Kidney (tissue), 14 donors: ENCODE results near the gene SCCPDH. TPM values are rescaled to one million over a fixed set of nuclear protein-coding genes. Genes with fewer than 3 reads are reported as not detected.

Experiments
- DNase-seq, 5 donors: peaks; one replicate each; pipeline ENCODE4 v3.0.0-alpha.2; 2013 to 2020
- FAIRE-seq: peaks from 2 replicates; lab custom pipeline; 2012; peaks lifted over from hg19 to GRCh38; lab: Jason Lieb, UNC
- H3K27ac ChIP-seq, 2 donors: one replicate each; pipeline ENCODE4 v1.7.0; 2013; ENCODE audit warnings: low read depth in 2 of 2, low read length in 2 of 2, inconsistent platforms in 1 of 2
- H3K27me3 ChIP-seq: one replicate; pipeline ENCODE4 v1.7.1; 2013; ENCODE audit warnings: low read length, inconsistent platforms; ENCODE audit not compliant: control insufficient read depth, insufficient read depth
- H3K36me3 ChIP-seq, 3 donors: one replicate each; pipeline versions ENCODE4 v1.7.0 to v1.7.1; 2013; ENCODE audit warnings: low read length in 3 of 3, control low read depth in 1 of 3, inconsistent platforms in 1 of 3; ENCODE audit not compliant: insufficient read depth in 3 of 3, control insufficient read depth in 2 of 3
- H3K4me1 ChIP-seq, 3 donors: one replicate each; pipeline versions ENCODE4 v1.7.0 to v1.7.1; 2013; ENCODE audit warnings: low read length in 3 of 3, inconsistent platforms in 1 of 3, low read depth in 1 of 3; ENCODE audit not compliant: control insufficient read depth in 2 of 3, insufficient read depth in 2 of 3
- H3K4me3 ChIP-seq, 3 donors: one replicate each; pipeline versions ENCODE4 v1.7.0 to v1.8.1; 2013; ENCODE audit warnings: low read length in 3 of 3, control low read depth in 1 of 3, inconsistent platforms in 1 of 3
- H3K9ac ChIP-seq, 3 donors: one replicate each; pipeline versions ENCODE4 v1.7.0 to v1.7.1; 2013; ENCODE audit warnings: low read length in 3 of 3, control low read depth in 1 of 3, inconsistent platforms in 1 of 3
- H3K9me3 ChIP-seq, 3 donors: one replicate each; pipeline versions ENCODE4 v1.7.0 to v1.7.1; 2013; ENCODE audit warnings: low read length in 3 of 3, control low read depth in 1 of 3, inconsistent platforms in 1 of 3; ENCODE audit not compliant: control insufficient read depth in 2 of 3, insufficient read depth in 1 of 3
- CTCF ChIP-seq: IDR thresholded peaks from 3 replicates; pipeline ENCODE4 v1.5.1; 2012; ENCODE audit warnings: mild to moderate bottlenecking, moderate library complexity, borderline replicate concordance; ENCODE audit not compliant: insufficient read depth; ENCODE audit errors: extremely low read depth
- intact Hi-C: fragments of 100-400 bp; cut with DNase I; formaldehyde crosslinking; loops from one replicate; pipeline ENCODE4 v1.11.1; 2022
- polyA plus RNA-seq: library from polyadenylated mRNA; stranded (reverse); fragments of 350-450 nt; fragmentation: Illumina TruSeq; extraction: RNeasy Lipid Tissue Mini Kit (QIAGEN cat#74804); gene quantifications from one replicate; pipeline ENCODE4 v1.2.3, GENCODE V29; 2014; ENCODE audit warnings: low read depth, low replicate concordance; ENCODE audit not compliant: insufficient read depth
- total RNA-seq: library from RNA; stranded (reverse); fragmentation: NEBNext Ultra II Directional; extraction: Animal tissue kit (Norgen Biotek cat#: 25700); gene quantifications from one replicate; pipeline ENCODE4 v1.2.1, GENCODE V29; 2021
- donor health status: control.
- donor health status: control.
- donor health status: control.
- donor health status: control.
- donor health status: control.
- donor health status: DM: yes; HTN: yes; CAD: no.
- donor health status: Normal renal cell carcinoma (clear cell type).

The SCCPDH gene
- total and polyA plus RNA-seq, 2 donors from 2014 or later = 37.2 to 48.6 TPM

DNA sequence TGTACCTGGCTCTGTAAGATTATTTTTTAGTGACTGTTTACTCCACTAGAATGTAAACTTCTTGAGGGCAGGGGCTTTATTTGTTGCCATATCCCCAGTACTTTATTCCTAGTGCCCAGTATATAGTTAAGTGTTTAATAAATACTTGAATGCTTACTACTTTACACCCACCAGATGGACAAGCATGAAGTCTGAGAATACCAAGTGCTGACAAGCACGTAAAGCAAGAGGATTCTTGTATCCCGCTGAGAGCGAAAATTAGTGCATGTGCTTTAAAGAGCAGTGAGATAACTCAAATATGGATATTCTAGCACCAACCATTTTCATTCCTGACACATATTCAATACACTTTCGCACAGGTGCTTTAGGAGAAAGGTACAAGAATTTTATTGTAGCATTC lies 1.5 kb upstream of the SCCPDH start:
- H3K4me3 ChIP-seq = no peak overlapping the region
- intact Hi-C loops = no loop called here
- no peaks in the 10 kb centered on the region for H3K27me3 ChIP-seq
- FAIRE-seq (no peak), DNase-seq (no peak)
- no peak overlapping the region for H3K9ac ChIP-seq
- H3K4me1 ChIP-seq = peaks cover 0 to 4% (median 3%) of the 10 kb centered on the region in 3 donors
- H3K36me3 ChIP-seq = peaks cover 0 to 4% (median 2%) of the 10 kb centered on the region in 3 donors
- no peaks in the 10 kb centered on the region for H3K9me3 ChIP-seq
- no peak for TF ChIP-seq CTCF
- H3K27ac ChIP-seq = no peak overlapping the region

GRCh38 chr1:246724731-246725095 lies 504 bp downstream of the SCCPDH start:
- H3K9me3 ChIP-seq = no peaks in the 10 kb centered on the region
- no peak for FAIRE-seq

DNA sequence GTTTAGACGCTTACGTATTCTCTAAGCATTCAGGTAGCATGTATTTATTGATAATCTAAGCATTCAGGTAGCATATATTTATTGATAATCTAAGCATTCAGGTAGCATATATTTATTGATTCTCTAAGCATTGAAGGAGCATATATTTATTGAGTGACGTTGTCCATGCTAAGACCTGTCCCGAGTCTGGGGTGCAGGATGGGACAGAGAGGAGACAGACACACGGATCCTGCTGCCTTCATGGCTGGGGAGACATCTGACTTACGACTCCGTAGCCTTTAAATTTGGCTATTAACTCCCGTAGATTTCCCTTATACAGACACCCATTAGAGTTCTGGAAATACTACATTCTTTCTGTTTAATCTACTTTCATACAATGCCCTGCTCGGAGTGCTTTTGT lies 982 bp downstream of the SCCPDH start:
- H3K9me3 ChIP-seq = no peaks in the 10 kb centered on the region
- TF ChIP-seq CTCF = no peak
- peaks cover 3 to 7% (median 7%) of the 10 kb centered on the region in 3 donors for H3K36me3 ChIP-seq
- intact Hi-C loops = no loop called here
- DNase-seq (peak in 1 of 5 donors; percentile 16), FAIRE-seq (no peak)
- peaks cover 0 to 4% (median 3%) of the 10 kb centered on the region in 3 donors for H3K4me1 ChIP-seq
- no peak overlapping the region for H3K27ac ChIP-seq
- peak overlapping the region; percentile 86 to 92 (median 88) for H3K4me3 ChIP-seq
- peak overlapping the region; percentile 39 to 80 (median 67) for H3K9ac ChIP-seq
- no peaks in the 10 kb centered on the region for H3K27me3 ChIP-seq

More at GRCh38 chr1:246724731-246725095, 504 bp downstream of the SCCPDH start:
- peak overlapping the region; percentile 86 to 92 (median 88) for H3K4me3 ChIP-seq
- H3K36me3 ChIP-seq = peaks cover 3 to 6% (median 6%) of the 10 kb centered on the region in 3 donors
- H3K27ac ChIP-seq = peak overlapping the region; percentile 57 to 78
- peaks cover 0 to 4% (median 3%) of the 10 kb centered on the region in 3 donors for H3K4me1 ChIP-seq
- intact Hi-C loops = no loop called here
- peak overlapping the region; percentile 59 to 80 (median 67) for H3K9ac ChIP-seq
- TF ChIP-seq CTCF = no peak
- peak in 4 of 5 donors; percentile 59 to 88 (median 73) for DNase-seq
- no peaks in the 10 kb centered on the region for H3K27me3 ChIP-seq

GRCh38 chr1:246726255-246726679 lies 2.1 kb downstream of the SCCPDH start:
- no peaks in the 10 kb centered on the region for H3K27me3 ChIP-seq
- no peaks in the 10 kb centered on the region for H3K9me3 ChIP-seq
- no peak for FAIRE-seq
- H3K9ac ChIP-seq = no peak overlapping the region
- TF ChIP-seq CTCF = no peak
- DNase-seq = no peak
- intact Hi-C loops = no loop called here
- peaks cover 3 to 11% (median 10%) of the 10 kb centered on the region in 3 donors for H3K36me3 ChIP-seq
- no peak overlapping the region for H3K4me3 ChIP-seq
- peaks cover 0 to 4% (median 3%) of the 10 kb centered on the region in 3 donors for H3K4me1 ChIP-seq
- H3K27ac ChIP-seq = no peak overlapping the region
